ENCODE results near the gene GLCCI1. TPM values are rescaled to one million over a fixed set of nuclear protein-coding genes. Genes with fewer than 3 reads are reported as not detected.
"Not testable (repeated sequence)": the region's sequence is repeated elsewhere in the genome, so short reads cannot be mapped to it uniquely, and the experiment has no call there.

The GLCCI1 gene
- total RNA-seq, 1 donor from 2014 or later, result 0.21 TPM

- TF ChIP-seq, protein P1, sequence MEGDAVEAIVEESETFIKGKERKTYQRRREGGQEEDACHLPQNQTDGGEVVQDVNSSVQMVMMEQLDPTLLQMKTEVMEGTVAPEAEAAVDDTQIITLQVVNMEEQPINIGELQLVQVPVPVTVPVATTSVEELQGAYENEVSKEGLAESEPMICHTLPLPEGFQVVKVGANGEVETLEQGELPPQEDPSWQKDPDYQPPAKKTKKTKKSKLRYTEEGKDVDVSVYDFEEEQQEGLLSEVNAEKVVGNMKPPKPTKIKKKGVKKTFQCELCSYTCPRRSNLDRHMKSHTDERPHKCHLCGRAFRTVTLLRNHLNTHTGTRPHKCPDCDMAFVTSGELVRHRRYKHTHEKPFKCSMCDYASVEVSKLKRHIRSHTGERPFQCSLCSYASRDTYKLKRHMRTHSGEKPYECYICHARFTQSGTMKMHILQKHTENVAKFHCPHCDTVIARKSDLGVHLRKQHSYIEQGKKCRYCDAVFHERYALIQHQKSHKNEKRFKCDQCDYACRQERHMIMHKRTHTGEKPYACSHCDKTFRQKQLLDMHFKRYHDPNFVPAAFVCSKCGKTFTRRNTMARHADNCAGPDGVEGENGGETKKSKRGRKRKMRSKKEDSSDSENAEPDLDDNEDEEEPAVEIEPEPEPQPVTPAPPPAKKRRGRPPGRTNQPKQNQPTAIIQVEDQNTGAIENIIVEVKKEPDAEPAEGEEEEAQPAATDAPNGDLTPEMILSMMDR (IDR thresholded peaks at IDR 0.05), result no peak
- H3K27me3 ChIP-seq, result no peaks in the 10 kb centered on the region
- no peaks in the 10 kb centered on the region for H3K36me3 ChIP-seq
- no peak overlapping the region for H3K4me3 ChIP-seq
- no peak for DNase-seq (ENCODE audit: low spot score in 2 of 2)
- no peaks in the 10 kb centered on the region for H3K4me1 ChIP-seq
- intact Hi-C loops (cut with DNase I), result no loop called here
- H3K27ac ChIP-seq, result no peak overlapping the region
- H3K9me3 ChIP-seq, result no peaks in the 10 kb centered on the region
Measured at GRCh38 chr7:8094164-8095140, 125.9 kb downstream of the GLCCI1 start.

GRCh38 chr7:8101292-8101691 is 132.7 kb downstream of the GLCCI1 start:
- H3K36me3 ChIP-seq; H3K4me1 ChIP-seq; H3K27me3 ChIP-seq; H3K4me3 ChIP-seq; intact Hi-C loops (cut with DNase I); DNase-seq (ENCODE audit: low spot score in 2 of 2); H3K27ac ChIP-seq: not testable (repeated sequence)
- peaks cover 0 to 14% of the 10 kb centered on the region in 2 donors for H3K9me3 ChIP-seq

- Histone ChIP-seq H3K4me1 (no peaks in the 10 kb centered on the region), H3K36me3 (no peaks in the 10 kb centered on the region), H3K27ac (no peak overlapping the region), H3K27me3 (no peaks in the 10 kb centered on the region), H3K4me3 (no peak overlapping the region), H3K9me3 (peaks cover 0 to 14% of the 10 kb centered on the region in 2 donors)
- DNase-seq (ENCODE audit: low spot score in 2 of 2), result no peak
- intact Hi-C loops (cut with DNase I), result no loop called here
- TF ChIP-seq, protein P1 (IDR thresholded peaks at IDR 0.05), result no peak
Measured at GRCh38 chr7:8103282-8103681, 134.7 kb downstream of the GLCCI1 start.

- no peaks in the 10 kb centered on the region for H3K27me3 ChIP-seq
- H3K9me3 ChIP-seq, result peaks cover 0 to 13% of the 10 kb centered on the region in 2 donors
- TF ChIP-seq, protein P1 (IDR thresholded peaks at IDR 0.05), result no peak
- intact Hi-C loops (cut with DNase I), result no loop called here
- H3K27ac ChIP-seq, result no peak overlapping the region
- DNase-seq (ENCODE audit: low spot score in 2 of 2), result no peak
- H3K4me1 ChIP-seq, result no peaks in the 10 kb centered on the region
- H3K4me3 ChIP-seq, result no peak overlapping the region
- no peaks in the 10 kb centered on the region for H3K36me3 ChIP-seq
Measured at GRCh38 chr7:8105449-8106095, 137.0 kb downstream of the GLCCI1 start.

DNA sequence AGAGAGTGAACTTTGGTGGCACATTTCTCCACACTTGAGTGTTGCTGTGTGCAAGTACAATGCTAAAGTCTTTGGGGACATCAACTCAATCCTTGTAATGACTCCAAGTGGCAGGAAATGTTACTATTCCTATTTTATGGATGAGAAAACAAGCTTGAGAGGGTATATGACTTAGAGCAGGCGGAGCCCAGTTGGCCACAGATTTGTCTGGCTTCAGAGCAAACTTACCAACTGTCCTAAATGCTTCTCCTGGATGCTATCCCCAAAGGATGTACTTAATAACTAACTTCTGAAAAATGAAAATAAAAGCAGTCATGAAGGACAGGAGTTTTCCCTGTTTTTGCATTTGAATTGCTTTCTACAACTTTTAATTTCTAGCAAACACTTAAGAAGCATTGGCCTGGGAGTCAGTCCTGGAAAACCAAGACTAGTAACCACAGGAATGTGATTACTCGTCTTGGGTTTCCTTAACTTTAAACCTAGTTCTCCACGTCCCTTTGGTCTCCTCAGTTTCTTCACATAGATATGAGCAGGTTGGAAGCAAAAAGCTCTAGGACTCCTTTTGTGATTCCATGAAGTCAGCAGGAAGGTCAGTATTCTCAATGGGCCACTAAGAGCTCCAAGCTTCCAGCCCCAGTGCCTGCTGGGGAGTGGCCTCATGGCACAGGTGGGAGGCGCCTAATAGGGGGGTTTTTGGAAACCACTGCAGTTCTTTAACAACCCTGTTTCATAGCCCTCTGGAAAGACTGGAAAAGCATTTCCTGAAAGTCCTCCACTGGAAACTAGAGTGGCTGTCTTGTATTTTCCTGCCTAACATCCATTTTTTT is 140.8 kb downstream of the GLCCI1 start:
- no peak for DNase-seq (ENCODE audit: low spot score in 2 of 2)
- intact Hi-C loops (cut with DNase I), result loop anchor here (10.0 kb wide), 1 partner anchor 55 kb away; no protein-coding TSS in a partner anchor
- Histone ChIP-seq H3K36me3 (no peaks in the 10 kb centered on the region), H3K9me3 (no peaks in the 10 kb centered on the region), H3K27me3 (no peaks in the 10 kb centered on the region), H3K4me3 (no peak overlapping the region), H3K27ac (no peak overlapping the region), H3K4me1 (no peaks in the 10 kb centered on the region)
- TF ChIP-seq, protein P1 (IDR thresholded peaks at IDR 0.05), result no peak

Measured in ascending aorta (tissue), 2 donors.